GM10266 (cell line): ENCODE measurements around the gene SH3RF2.
"Not testable (repeated sequence)": the region's sequence is repeated elsewhere in the genome, so short reads cannot be mapped to it uniquely, and the experiment has no call there.

ENCODE experiments used
- DNase-seq: peaks from one replicate; pipeline ENCODE4 v3.0.0; 2012; ENCODE audit errors: extremely low spot score
- TF ChIP-seq, protein P1 (sequence below): IDR thresholded peaks from 2 replicates; pipeline ENCODE4 v1.5.1; 2012; ENCODE audit warnings: mild to moderate bottlenecking, low read depth; ENCODE audit not compliant: control insufficient read depth, insufficient read depth; ENCODE audit errors: missing control alignments

SH3RF2 gene

DNA sequence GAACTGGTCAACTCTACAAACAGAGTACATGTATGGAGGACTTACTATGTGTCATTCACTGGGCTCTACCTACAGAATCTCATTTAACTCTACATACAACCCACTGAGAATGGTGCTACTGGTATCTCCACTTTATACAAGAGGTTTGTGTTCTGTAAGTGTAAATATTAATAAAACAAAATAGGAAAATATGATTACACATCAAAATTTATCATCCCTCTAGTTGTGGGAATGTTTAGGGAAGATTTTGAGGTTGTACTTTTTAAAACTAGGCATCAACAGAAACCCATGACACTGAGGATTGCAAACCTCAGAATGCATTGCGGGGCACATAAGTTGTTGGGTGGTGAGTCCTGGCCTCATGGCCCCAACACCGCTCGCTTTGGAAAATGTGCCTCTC lies 11.7 kb downstream of the SH3RF2 start:
- TF ChIP-seq, protein P1, sequence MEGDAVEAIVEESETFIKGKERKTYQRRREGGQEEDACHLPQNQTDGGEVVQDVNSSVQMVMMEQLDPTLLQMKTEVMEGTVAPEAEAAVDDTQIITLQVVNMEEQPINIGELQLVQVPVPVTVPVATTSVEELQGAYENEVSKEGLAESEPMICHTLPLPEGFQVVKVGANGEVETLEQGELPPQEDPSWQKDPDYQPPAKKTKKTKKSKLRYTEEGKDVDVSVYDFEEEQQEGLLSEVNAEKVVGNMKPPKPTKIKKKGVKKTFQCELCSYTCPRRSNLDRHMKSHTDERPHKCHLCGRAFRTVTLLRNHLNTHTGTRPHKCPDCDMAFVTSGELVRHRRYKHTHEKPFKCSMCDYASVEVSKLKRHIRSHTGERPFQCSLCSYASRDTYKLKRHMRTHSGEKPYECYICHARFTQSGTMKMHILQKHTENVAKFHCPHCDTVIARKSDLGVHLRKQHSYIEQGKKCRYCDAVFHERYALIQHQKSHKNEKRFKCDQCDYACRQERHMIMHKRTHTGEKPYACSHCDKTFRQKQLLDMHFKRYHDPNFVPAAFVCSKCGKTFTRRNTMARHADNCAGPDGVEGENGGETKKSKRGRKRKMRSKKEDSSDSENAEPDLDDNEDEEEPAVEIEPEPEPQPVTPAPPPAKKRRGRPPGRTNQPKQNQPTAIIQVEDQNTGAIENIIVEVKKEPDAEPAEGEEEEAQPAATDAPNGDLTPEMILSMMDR: no peak
- no peak for DNase-seq

GRCh38 chr5:145948921-145949320 lies 12.5 kb downstream of the SH3RF2 start:
- no peak for DNase-seq
- TF ChIP-seq, protein P1: no peak

DNA sequence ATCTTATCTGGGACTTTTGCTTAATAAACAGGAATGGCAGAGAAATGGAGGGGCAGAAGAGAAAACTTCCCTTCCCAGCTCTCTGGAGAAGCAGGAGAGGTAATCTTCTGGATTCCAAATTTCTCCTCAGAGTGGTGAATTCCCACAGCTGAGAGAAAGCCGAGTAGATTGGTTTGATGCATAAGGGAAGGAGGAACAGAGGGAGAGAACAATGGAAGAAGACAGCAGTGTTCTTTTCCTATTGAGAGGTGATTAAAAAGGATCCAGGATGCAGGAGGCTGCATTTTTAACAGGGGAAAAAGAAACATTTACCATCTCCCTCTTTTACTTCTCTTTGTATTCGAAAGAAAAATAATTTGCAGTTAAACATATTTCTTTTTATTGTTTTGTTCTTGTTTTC lies 13.1 kb downstream of the SH3RF2 start:
- TF ChIP-seq, protein P1: no peak
- no peak for DNase-seq

DNA sequence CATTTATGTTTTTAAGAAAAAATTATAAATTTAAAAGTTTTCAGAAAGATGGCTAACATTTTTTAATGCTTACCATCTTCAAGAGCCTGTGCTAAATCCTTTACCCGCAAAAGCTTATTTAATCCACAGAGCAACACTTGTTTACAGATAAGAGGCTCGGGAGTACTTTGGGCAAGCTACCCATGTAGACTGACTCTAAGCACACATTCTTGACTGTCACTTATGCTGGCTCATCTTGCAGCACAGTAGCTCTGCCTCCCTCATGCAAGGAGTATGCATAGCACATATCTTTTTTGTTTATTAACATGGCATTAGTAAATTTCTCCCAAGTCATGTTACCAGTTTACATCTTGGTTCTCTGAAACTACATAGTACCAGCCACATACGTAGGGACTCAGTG lies 14.7 kb downstream of the SH3RF2 start:
- no peak for DNase-seq
- TF ChIP-seq, protein P1: no peak

DNA sequence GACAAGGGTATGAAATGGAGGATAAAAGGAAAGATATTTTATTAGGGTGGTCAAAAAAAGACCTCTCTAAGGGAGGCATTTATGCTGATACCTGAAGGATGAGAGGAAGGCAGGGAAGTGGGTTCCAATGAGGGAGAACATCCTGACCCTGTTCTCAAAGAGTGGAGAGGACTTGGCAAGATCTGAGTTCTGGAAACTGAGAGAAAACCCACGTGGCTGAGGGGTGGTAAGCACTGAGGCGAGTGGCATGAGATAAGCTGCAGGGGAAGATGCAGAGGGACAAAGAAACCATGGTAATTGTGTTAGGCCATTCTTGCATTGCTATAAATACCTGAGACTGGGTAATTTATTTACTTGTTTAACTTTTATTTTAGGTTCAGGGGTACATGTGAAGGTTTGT lies 16.8 kb downstream of the SH3RF2 start:
- DNase-seq: no peak
- TF ChIP-seq, protein P1: no peak

- DNase-seq: not testable (repeated sequence)
Measured at GRCh38 chr5:145954140-145954539, 17.8 kb downstream of the SH3RF2 start.

GRCh38 chr5:145957388-145957787 lies 21.0 kb downstream of the SH3RF2 start:
- TF ChIP-seq, protein P1: no peak

GRCh38 chr5:145958436-145958835 lies 22.1 kb downstream of the SH3RF2 start:
- no peak for DNase-seq
- TF ChIP-seq, protein P1: no peak

More at GRCh38 chr5:145957388-145957787, 21.0 kb downstream of the SH3RF2 start:
- DNase-seq: no peak
